BE2C (cell line): Measurements from ENCODE around the gene UBE2E3.

Experiments
- DNase-seq: peaks from one replicate; pipeline ENCODE4 v3.0.0-alpha.2; 2020
- H3K27me3 ChIP-seq: fragments of 250-450 bp; sonication (Bioruptor Pico); 2 replicates; pipeline ENCODE4 v1.5.1; 2020; ENCODE audit warnings: mild to moderate bottlenecking
- H3K36me3 ChIP-seq: fragments of 250-450 bp; sonication (Bioruptor Pico); 2 replicates; pipeline ENCODE4 v1.5.1; 2020; ENCODE audit warnings: mild to moderate bottlenecking
- H3K4me1 ChIP-seq: fragments of 250-450 bp; sonication (Bioruptor Pico); 2 replicates; pipeline ENCODE4 v1.5.1; 2020
- H3K4me3 ChIP-seq: 2 replicates; pipeline ENCODE4 v1.5.1; 2011; ENCODE audit warnings: low read depth, low read length
- H3K9me3 ChIP-seq: fragments of 250-450 bp; sonication (Bioruptor Pico); 2 replicates; pipeline ENCODE4 v1.5.1; 2020
- TF ChIP-seq, protein P1 (sequence below): IDR thresholded peaks from 2 replicates; pipeline ENCODE4 v1.5.1; 2012; ENCODE audit warnings: mild to moderate bottlenecking, low read depth, low read length

The UBE2E3 gene

DNA sequence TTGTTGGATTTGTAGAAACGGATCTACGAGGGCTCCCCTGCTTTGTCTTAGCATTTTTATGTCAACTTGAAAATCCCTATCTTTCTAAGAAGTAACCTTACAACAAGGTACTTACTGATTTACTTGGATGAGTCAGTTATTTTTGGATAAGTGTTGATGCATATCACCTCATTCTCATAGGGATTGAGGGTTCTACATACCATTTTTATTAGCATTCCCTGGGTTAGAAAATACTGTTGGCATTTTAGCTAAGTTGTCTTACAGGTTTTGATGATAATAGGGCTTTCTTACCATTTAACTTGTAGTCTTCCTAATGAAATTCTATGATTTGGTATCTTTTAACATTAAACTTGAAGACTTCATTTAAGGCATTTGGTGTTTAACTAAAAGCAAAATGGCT, 125.2 kb downstream of the UBE2E3 start:
- Histone ChIP-seq H3K4me3 (no peak overlapping the region), H3K9me3 (no peaks in the 10 kb centered on the region), H3K27me3 (no peaks in the 10 kb centered on the region), H3K36me3 (no peaks in the 10 kb centered on the region), H3K4me1 (peaks cover 5% of the 10 kb centered on the region; the same call in 1 of the 2 replicates)
- TF ChIP-seq, protein P1, sequence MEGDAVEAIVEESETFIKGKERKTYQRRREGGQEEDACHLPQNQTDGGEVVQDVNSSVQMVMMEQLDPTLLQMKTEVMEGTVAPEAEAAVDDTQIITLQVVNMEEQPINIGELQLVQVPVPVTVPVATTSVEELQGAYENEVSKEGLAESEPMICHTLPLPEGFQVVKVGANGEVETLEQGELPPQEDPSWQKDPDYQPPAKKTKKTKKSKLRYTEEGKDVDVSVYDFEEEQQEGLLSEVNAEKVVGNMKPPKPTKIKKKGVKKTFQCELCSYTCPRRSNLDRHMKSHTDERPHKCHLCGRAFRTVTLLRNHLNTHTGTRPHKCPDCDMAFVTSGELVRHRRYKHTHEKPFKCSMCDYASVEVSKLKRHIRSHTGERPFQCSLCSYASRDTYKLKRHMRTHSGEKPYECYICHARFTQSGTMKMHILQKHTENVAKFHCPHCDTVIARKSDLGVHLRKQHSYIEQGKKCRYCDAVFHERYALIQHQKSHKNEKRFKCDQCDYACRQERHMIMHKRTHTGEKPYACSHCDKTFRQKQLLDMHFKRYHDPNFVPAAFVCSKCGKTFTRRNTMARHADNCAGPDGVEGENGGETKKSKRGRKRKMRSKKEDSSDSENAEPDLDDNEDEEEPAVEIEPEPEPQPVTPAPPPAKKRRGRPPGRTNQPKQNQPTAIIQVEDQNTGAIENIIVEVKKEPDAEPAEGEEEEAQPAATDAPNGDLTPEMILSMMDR = no peak
- DNase-seq = no peak

DNA sequence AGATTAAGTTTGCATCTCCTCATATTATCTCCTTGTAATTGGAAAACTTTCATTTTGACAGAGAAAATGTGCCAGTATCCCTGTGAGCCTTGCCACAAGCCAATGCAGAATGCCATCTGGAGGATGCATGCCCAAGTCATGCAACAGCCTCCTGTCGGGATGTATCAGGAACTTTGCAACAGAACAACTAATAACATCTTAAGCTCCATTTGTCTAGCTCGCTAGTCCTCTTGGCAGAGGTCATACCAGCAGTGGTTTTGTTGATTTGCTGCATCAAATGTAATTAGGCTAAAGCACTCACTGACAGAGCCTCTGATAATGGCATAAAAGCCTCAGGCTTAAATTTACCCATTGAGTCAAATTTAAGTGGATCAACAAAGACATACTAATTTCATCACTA, 125.8 kb downstream of the UBE2E3 start:
- Histone ChIP-seq H3K27me3 (no peaks in the 10 kb centered on the region), H3K4me3 (no peak overlapping the region), H3K36me3 (no peaks in the 10 kb centered on the region), H3K9me3 (no peaks in the 10 kb centered on the region), H3K4me1 (peaks cover 5% of the 10 kb centered on the region; the same call in 1 of the 2 replicates)
- TF ChIP-seq, protein P1 = no peak
- DNase-seq = peak; percentile 45

DNA sequence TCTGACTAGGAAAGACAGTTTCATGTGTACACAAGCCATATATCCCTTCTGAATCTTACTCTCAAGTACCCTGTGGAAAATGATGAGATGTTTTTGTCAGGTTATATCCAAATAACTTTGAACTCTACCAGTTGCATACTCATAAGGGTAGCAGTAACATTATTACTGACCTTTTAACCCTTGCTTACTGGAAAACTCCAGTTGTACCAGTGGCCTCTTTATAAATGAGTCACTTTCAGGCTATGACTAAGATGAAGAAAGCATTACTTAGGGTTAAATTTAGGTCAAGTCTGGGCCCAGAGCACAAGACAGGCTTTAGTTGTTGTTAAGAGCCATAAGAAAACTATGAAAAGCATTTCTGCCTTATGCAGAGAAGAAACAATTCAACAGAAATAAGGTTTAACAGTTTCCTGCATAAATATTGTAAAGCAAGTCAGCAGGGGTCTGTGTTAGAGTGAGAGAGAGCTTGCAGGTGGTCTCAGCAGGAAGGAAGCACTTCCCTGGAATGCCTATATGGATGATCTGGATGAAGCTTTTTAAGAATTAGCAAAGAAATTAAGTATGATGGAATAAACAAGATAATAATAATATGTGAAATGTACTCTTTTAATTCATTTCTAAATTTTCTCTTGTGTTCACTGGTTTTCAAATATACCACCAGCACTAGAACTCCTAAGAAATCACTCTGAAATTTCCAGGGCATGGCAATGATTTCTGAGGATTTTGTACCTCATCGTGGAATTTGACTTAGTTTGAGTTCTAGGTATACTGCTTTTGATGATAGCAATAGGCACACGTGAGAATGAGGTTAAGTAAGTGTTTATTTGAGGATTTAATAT, 126.6 kb downstream of the UBE2E3 start:
- peaks cover 5% of the 10 kb centered on the region; the same call in 1 of the 2 replicates for H3K4me1 ChIP-seq
- H3K4me3 ChIP-seq = no peak overlapping the region
- no peaks in the 10 kb centered on the region for H3K36me3 ChIP-seq
- H3K9me3 ChIP-seq = no peaks in the 10 kb centered on the region
- no peaks in the 10 kb centered on the region for H3K27me3 ChIP-seq
- no peak for DNase-seq
- TF ChIP-seq, protein P1 = no peak

DNA sequence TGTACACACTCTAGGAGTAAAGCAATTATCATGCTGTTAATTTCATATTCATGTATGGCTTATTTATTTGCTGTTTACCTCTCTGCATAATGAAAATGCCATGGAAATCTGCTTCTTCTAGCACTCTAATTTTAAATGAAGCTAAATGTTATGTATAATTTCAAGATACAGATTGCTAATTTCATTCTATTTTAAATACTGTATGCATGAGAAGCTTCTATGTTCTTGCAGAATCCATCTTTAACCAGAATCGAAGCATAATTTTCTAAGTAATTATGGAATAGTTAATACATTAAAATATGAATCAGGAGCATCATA, 127.2 kb downstream of the UBE2E3 start:
- TF ChIP-seq, protein P1 = no peak
- H3K9me3 ChIP-seq = no peaks in the 10 kb centered on the region
- peaks cover 5% of the 10 kb centered on the region; the same call in 1 of the 2 replicates for H3K4me1 ChIP-seq
- H3K36me3 ChIP-seq = no peaks in the 10 kb centered on the region
- no peak overlapping the region for H3K4me3 ChIP-seq
- DNase-seq = no peak
- H3K27me3 ChIP-seq = no peaks in the 10 kb centered on the region

DNA sequence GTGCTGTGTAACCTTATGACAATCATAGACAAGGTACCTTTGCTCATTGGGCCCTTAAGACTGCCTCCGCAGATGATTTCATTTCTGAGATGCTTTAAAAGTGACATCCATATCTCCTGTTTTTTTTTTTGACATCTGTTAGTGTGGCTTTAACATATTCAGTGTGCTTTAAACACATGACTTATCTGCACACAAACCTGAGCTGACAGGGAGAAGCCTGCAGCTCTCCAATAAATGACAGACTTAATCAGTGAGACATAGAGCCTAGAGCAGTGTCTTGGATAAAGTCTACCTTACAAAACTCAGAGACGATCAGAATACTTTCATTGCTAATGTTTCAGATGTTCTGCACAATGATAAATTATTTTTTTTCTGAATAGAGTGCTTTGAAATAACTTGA, 130.7 kb downstream of the UBE2E3 start:
- H3K4me1 ChIP-seq = peaks cover under 1% of the 10 kb centered on the region; the same call in 1 of the 2 replicates
- TF ChIP-seq, protein P1 = no peak
- no peak for DNase-seq
- no peaks in the 10 kb centered on the region for H3K27me3 ChIP-seq
- H3K9me3 ChIP-seq = no peaks in the 10 kb centered on the region
- no peaks in the 10 kb centered on the region for H3K36me3 ChIP-seq
- H3K4me3 ChIP-seq = no peak overlapping the region

DNA sequence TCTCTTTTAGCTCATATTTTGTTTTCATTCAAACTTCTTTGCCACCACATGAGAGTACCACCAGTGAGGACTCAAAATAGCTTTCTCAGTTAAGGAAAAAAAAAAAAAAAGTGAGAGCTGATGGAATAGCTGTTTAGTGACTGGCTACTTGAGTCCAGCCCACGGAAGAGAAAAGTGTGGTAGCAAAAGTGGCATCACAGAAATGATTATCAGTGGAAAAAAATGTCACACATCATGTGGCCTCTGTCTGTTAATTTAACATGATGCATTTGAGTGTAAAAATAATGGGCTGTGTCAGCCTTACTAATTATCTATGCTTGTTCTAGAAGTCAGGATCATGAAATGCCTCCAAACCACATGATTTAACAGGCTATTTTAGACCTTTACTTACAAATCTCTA, 132.5 kb downstream of the UBE2E3 start:
- Histone ChIP-seq H3K4me1 (no peaks in the 10 kb centered on the region), H3K36me3 (no peaks in the 10 kb centered on the region), H3K4me3 (no peak overlapping the region), H3K27me3 (no peaks in the 10 kb centered on the region), H3K9me3 (no peaks in the 10 kb centered on the region)
- no peak for DNase-seq
- TF ChIP-seq, protein P1 = no peak
